NCI-H524 (cell line): Measurements from ENCODE around the gene EXOC3.
A peak's percentile ranks its signal among the peaks of the same experiment; 100 is the strongest.
"Not testable (repeated sequence)": the region's sequence is repeated elsewhere in the genome, so short reads cannot be mapped to it uniquely, and the experiment has no call there.

ENCODE experiments used
- DNase-seq, 2 experiments: peaks; one replicate each; lab custom pipeline; 2025; lab: John Stamatoyannopoulos, UW

EXOC3 gene

DNA sequence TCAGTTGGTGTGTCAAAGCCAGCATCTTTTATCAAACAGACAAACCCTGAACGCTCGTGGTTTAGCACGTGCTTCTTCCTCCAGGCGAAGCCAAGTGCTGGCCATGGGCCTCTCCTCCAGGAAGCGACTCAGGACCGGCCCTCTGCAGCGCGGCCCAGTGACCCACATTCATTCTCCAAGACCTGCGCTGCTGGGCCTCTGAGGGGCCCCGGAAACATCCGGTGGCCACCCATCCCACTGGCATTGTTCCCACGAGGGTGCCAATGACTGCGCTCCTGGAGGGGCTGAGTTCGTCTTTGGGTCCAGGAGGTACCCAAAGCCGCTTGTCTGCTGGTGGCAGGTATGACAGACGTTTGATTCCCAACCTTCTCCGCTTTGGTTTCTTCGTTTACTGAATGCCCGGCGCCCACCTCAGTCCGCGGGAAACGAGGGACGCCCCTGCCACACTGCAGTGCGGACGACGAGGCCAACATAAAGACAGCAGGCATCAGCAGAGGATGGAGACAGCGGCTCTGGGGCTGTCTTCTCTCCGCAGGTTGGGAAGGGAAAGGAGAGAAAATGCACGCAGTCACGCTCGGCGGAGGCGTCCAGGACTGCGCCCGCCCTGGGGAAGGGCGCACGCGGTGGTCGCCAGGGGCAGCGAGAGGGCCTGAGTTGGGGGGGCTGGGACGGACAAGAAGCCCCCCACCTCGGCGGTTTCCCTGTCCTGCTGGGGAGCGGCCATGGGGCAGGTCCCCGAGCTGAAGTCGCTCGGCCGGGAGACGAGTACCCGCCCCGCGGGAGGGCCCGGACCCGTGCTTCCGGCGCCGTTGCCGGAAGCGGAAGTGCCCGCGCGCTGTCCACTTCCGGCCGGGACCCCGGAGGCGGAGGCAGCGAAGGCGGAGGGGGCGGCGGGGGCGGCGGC is at the start of gene EXOC3:
Gene EXOC3, plus strand, starts transcription at position 842 of the 904 bp plus-strand sequence. CDS start 3,030 bp downstream, outside the sequence.
- peak; percentile 41 to 80 for DNase-seq

DNA sequence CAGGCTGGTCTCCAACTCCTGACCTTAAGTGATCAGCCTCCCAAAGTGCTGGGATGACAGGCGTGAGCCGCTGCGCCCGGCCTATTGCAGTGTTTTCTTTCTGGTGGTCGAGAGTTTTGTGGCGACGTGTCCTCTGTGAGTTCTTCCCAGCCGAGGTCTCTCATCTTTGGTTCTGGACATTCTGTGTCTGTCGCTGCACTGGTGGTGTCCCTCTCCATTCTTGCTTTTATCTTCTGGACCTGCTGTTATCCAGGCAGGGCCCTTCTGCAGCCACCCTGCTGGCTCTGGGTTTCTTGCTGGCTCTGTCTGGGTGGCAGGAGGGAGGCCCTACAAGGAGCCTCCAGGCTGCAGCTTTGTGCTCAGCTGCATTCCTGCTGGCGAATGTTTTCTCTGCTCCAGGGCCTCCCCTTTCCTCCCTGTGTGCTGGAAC is 49.1 kb upstream of the EXOC3 start:
- DNase-seq, result no peak

DNA sequence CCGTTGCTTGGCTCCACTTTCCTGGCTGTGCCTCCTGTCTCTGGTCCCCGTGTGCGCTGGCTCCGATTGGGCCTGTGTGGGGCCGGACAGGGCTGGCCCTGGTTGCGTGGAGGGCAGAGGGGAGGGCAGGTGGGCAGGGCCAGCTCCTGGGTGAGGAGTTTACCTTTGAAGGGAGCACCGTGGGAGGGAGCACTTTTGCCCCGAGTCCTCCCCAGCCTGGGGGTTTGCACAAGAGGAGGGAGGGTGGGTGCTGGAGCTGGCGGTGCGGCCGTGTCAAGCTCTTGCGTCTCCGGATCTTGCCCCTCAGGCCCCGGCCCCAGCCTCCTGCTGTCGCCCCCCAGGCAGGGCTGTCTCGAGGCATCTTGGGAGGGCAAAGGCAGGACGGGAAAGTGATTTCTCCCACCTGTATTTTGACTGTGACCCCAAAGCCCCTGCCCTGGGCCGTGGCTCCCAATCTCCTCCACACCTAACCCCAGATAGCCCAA is 48.3 kb upstream of the EXOC3 start:
- DNase-seq, result no peak

DNA sequence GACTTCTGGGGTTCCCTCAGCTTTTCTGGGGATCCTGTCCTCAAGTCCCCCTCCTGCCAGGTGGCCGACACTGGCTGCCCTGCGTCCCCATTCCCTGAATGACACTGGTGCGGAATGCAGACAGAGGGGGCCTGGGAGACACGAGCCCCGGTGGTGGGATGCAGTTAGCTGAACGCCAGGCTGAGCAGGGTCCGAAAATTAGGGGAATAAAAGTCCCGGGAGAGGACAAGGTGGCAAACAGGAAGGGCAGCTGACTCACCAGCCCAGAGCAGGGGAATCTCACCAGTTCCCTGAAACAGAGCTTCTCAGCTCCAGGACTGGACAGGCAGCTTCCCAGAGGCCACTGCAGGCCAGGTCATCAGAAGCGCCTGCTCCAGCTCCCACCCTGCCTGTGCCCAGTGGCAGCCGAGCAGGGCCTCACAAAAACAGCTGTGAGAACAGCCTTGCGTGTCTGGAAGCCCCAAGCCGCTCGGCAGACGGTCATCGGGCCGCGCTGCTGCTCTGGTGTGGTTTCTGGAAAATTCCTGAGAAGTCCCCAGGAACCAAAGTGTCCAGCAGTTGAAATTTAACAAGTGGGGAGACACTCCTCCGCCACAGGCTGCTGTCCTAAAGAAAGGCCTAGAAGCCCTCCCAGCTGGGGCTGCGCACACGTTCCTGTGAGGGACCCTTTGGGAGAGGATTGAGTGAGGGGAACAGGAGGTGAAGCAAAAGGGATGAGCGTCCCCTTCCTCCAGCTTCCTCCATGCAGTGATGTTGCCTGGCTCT is 47.6 kb upstream of the EXOC3 start:
- no peak for DNase-seq

DNA sequence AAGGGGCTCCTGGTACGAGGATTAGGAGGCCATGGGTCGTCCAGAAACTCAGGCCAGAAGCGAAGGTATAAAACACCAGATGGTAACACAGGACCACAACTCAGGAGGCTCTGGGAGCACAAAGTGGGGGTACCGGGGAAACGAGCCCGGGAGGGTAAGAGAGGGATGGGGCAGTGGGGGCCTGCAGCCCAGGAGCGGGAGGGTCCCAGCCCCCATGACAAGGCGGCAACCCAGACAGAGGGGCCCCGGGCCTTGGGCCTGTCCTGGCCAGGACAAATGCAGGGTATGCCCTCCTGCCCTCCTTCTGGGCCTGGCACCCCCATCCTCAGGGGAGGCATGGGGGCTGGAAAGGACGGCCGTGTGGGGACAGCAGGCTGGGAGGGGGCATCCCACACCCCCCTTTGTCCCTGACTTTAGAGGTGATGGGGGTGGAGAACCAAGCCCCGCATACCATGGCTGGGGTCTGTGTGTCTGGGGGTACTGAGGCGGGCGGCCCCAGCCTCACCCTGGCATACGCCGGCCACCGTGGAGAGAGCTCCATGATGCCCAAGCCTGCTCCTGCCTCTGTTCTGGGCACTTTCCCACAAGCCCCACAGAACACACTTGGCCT is 47.0 kb upstream of the EXOC3 start:
- no peak for DNase-seq

DNA sequence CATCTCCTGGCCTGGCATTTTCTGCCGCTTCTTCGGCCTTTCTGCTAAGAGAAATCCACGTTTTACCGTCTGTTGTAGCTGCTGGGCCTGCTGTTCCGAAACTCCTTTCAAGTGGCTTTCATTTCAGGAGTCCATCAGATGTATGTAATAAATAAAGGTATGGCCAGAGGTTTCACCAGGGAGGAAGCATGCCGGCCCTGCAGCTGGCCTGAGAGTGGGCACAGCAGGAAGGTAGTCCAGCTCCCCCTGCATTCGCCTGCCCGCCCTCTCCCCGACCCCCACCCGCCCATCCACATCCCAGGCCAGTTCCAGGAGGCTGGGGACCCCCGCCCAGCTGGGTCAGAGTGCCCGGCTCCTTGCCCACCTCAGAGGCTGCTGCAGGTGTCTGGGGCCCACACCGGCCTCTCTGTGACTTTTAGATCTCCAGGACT is 46.4 kb upstream of the EXOC3 start:
- DNase-seq, result no peak

DNA sequence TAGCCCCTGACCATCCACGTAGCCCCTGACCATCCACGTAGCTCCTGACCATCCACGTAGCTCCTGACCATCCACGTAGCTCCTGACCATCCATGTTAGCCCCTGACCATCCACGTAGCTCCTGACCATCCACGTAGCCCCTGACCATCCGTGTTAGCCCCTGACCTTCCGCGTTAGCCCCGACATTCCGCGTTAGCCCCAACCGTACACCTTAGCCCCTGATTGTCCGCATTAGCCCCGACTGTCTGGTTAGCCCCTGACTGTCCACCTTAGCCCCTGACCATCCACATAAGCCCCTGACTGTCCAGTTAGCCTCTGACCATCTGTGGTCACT is 44.9 kb upstream of the EXOC3 start:
- DNase-seq, result not testable (repeated sequence)

DNA sequence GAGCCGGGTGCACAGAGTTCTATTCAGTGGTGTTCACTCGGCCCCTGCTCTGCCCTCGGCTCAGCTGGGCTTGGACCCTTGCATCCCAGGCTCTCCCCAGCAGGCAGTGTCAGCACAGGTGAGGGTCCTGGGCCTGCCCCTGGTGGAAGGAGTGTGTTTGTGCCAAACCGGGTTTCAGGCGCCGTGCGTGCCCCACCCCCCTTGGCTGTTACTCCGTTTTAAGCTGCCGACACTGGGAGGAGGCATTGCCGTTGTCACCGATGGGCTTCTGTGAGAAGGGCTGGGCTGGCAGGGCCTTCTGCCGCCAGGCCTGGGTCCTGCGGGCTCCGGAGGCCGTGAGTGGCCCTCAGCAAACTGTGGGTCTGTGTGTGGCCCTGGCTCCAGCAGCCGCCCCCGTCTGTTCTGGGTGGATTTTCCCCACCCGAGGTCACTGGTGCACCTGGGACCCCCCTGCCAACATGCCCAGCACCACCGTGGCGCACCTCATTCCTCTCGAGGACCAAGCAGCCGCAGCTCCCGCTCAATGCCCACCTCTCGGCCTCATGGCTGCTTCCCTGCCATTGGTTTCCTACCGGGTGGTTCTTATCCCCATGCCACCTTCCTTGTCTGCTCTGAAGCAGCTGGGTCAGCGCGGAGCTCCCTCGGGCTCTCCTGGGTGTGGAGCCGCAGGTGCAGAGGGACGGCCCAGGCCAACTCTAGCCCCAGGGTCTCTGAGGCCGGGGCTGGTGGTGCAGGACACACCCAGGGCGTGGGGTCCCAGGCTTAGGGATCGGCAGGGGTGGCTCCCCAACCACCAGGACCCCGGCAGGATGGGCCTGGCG is 44.3 kb upstream of the EXOC3 start:
- no peak for DNase-seq

DNA sequence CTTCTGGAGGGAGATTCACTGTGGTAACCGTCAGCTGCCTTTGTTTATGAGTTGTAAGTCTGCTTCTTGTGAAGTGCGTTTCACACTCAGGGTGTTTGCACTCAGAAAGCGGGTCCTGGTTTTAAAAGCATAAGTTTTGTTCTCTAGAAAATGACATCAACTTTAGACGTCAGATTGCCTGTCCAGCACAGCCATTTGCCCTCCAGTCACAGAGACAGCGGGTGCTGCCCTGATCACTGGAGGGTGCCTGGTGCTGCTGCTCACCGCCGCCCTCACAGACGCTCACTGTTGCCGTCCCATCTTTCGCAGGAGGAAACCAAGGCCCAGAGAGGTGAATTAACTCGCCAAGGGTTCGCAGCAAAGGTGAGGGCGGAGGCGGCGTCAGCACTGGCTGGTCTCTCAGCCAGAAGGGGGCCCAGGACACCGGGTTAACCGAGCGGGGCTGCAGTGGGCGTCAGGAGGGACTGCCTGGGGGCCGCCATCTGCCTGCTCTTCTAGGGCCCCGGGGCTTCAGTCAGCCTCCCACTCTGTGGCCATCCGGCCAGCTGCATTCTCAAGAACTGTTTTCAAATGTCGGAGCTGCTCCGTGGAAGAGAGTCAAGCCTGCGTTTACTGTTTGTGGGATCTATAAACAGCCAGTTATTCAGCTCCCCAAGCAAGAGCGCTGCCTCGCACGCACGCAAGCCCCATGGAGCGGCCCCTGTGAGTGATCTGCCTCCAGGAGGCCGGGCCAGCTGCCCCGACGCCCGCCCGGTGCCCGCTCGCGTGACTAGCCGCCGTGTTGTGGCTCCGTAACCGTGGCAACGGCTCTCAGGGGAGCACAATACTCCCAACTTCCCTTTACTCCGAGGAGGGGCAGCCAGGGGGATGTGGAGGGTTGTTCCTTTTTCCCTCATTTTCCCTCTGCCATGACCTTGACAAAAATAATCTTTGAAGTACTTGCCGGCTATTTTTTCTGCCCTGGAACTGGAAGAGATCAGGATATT is 43.4 kb upstream of the EXOC3 start:
- peak; percentile 95 to 96 for DNase-seq

DNA sequence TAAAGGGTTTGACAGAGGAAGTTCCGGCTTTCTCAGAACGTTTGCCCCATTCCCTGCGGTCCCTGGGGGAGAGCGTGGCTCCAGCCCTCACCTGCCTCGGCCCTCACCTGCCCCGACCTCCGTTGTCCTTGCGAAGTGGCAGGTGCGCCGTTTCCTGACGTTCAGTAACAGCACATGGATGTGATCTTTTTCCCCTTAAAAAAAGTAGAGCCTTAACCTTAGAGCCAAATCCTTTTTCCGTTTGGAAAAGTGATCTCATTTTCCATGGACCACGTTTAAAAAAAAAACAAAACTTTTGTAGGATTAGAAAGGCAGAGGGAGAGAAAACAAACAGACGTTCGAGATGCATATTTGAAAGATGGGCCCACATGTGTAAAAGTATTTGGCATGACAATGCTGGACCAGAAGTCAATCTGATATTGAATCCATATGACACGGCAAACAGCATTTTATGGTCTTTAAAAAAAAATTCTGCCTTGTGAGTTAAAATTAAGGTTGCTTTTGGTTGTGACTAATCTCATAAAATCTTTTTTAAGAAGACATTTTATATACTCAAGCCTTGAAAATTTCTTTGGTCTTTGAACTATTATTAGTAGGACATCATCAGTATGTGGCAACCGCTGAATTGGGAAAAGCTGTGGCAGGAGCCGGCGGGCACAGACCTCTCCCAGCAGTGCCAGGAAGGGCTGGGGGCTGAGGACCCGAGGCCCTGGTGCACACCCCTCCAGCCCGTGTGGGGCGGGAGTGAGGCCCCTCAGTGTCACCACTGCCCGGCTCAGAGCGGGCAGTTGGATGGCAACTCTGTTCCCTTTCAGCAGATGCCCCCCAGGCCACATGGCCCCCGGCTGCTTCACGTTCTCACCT is 42.5 kb upstream of the EXOC3 start:
- no peak for DNase-seq

DNA sequence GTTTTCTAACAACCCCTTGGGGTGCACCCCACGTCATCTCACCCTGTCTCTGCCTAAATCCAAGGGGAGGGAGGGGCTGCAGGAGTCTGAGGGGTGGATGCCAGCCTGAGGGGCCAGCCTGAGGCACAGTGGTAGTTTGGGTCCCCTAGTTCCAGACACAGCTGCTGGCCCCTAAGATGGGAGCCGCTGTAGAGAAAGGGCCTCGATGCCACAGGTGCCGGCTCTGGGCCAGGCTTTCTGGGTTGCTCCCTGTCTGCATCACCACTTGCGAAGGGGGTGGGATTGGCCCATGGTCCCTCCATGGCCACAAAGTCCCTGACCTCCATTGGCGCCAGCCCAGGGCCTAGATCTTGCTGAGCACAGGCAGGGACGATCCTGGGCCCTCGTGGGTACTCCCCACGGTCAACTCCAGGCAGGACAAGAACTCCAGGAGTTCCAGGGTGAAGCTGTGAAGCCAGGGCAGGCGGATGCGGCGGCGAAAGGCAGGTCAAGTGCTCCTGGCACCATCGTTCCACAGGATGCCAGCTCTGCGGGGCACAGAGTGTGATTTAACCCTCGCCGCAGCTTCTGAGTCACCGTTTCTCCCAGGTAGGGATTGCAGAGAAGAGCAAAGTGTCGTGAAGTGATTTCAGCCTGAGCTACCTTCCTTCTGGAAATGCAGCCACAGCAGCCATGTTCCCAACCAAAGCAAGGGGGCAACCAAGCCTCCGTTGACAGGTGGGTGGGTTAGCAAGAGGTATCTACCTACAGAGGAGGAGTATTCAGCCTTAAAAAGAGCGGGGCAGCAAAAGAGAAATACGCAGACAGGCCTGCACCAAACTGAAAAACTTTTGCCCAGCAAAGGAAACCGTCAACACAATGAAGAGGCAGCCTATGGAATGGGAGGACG is 41.6 kb upstream of the EXOC3 start:
- no peak for DNase-seq

DNA sequence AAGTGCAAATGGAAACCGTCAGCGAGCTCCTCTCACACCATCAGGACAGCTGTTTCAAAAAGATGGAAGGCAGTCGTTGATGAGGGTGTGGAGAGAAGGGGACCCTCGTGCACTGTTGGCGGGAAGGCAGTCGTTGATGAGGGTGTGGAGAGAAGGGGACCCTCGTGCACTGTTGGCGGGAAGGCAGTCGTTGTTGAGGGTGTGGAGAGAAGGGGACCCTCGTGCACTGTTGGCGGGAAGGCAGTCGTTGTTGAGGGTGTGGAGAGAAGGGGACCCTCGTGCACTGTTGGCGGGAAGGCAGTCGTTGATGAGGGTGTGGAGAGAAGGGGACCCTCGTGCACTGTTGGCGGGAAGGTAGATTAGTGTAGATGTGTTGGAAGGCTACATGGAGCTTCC is 40.8 kb upstream of the EXOC3 start:
- DNase-seq, result not testable (repeated sequence)

DNA sequence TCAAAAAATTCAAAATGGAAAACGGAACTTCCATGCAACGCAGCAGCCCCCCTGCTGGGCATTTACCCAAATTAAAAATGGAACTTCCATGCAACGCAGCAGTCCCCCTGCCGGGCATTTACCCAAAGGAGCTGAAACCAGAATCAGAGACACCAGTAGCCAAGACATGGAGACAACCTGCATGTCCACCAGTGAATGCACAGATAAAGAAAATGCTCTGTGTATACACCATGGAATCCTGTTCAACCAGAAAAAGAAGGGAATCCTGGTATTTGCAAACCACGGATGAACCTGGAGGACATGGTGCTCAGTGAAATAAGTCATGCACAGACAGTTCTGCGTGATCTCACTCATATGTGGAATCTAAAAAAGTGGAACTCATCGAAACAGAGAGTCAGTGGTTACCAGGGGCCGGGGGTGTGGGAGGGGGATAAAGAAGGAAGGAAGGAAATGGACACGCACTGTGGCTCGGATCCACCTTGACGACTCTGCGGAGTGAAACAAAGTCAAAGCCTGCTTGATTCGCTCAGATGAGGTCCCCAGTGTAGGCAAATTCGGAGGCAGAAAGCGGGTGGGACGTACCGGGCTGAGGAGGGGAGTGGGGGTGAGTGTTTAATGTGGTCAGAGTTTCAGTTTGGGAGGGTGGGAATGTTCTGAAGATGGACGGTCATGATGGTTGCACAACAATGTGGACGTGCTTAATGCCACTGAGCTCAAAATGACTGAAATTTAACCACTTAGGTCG is 40.2 kb upstream of the EXOC3 start:
- no peak for DNase-seq

DNA sequence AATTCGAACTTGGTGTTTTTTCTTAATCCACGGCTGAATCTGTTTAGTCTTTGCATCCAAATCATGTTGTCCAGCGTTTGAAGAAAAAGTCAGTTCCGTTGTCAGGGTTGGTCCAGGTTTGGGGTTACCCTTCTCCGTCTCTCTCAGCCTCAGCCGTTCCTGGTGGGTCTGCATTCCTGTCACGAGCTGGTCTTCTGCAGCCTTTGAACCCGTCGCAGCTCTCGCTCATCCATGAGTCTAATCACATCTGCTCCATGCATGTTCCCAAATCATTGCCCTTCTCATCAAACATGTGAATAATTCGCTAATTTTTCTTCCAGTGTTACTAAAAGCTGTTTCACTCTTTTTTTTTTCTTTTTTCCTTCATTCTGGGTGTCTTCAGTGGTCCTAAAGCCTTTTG is 39.0 kb upstream of the EXOC3 start:
- no peak for DNase-seq

DNA sequence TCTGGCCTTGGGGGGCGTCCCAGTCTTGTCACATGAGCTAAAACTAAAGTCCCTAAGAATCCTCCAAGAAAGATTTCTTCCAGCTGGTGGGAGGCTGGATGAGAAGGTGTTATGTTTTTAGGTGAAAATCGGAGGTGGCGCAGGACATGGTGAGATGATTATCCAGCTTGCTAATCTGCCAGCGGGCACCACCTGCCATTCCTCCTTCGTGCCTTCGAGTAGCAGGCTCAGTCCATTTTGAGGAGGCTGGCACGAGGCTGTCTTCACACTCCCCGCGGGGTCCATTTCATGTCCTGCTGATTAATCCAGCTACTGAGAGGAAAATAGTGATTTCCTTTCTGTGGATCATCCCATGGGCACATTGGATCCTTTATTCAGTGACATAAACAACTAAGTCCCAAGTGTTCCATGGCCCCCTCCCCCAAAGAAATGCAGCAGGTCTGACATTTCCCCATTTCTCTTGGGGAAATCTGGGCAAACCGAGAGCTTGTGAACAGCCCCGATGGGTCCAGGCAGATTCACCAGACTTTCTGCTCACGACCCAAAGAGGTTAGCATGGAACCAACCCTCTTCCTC is 38.2 kb upstream of the EXOC3 start:
- DNase-seq, result no peak

DNA sequence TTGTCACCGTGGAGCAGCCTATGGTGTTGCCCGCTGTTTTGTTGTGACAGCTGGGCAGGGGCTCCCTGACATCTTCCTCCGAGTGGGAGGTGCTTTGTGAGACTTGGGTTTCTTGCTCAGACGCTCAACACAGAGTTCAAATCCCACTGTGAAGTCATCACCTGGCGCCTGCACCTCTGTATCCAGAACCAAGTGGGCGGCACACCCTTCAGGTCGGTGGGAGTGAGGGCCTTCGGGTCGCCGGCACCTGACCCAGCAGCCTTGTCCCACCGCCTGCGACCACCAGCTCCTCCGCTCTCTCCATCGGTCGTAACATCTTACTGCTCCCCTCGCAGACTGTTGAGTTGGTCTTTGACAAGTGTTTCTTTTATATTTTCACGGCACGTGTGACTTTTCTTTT is 37.6 kb upstream of the EXOC3 start:
- DNase-seq, result no peak

DNA sequence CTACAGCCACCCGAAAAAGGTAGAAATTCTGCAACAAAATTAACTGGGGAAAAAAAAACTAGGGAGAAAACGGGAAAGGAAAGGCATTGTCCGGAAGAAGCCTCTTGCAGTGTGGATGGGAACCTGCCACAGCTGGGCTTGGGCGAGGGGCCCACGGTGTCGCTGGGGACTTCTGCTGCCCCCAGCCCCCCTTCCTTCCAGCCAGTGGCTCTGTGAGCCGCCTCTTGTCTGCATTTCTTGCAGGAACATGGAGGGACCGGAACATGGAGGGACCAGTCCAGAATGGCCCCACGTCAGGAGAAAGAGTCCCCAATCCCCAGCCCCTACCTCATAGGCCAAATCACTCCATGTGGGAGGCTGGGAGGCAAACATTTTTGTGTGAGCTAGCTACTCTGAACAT is 36.9 kb upstream of the EXOC3 start:
- DNase-seq, result no peak
